Hematopoietic multipotent progenitor cell treated with erythropoietin and hydrocortisone succinate and interleukin-3 and kit ligand, for 17 days (in vitro differentiated cells): Measurements from ENCODE around the gene BANP.
"Not testable (repeated sequence)": the region's sequence is repeated elsewhere in the genome, so short reads cannot be mapped to it uniquely, and the experiment has no call there.

Experiments used
- DNase-seq: peaks from one replicate; pipeline ENCODE4 v3.0.0-alpha.2; 2015; ENCODE audit warnings: low spot score

Gene BANP

GRCh38 chr16:88033003-88033740 is 81.9 kb downstream of the BANP start:
- DNase-seq = not testable (repeated sequence)

- DNase-seq = no peak
Measured at GRCh38 chr16:88034770-88035169, 83.5 kb downstream of the BANP start.

GRCh38 chr16:88035292-88035691 is 84.1 kb downstream of the BANP start:
- DNase-seq = no peak

- not testable (repeated sequence) for DNase-seq
Measured at GRCh38 chr16:88035884-88036639, 84.8 kb downstream of the BANP start.

GRCh38 chr16:88036640-88036996 is 85.4 kb downstream of the BANP start:
- DNase-seq = not testable (repeated sequence)

- DNase-seq = not testable (repeated sequence)
Measured at GRCh38 chr16:88037359-88037758, 86.1 kb downstream of the BANP start.

- DNase-seq = not testable (repeated sequence)
Measured at GRCh38 chr16:88037876-88038525, 86.8 kb downstream of the BANP start.

- not testable (repeated sequence) for DNase-seq
Measured at GRCh38 chr16:88038526-88038908, 87.3 kb downstream of the BANP start.

GRCh38 chr16:88039591-88039990 is 88.4 kb downstream of the BANP start:
- DNase-seq = no peak

GRCh38 chr16:88040196-88040876 is 89.1 kb downstream of the BANP start:
- not testable (repeated sequence) for DNase-seq

- DNase-seq = not testable (repeated sequence)
Measured at GRCh38 chr16:88040877-88041244, 89.6 kb downstream of the BANP start.

- not testable (repeated sequence) for DNase-seq
Measured at GRCh38 chr16:88041506-88041905, 90.3 kb downstream of the BANP start.

- not testable (repeated sequence) for DNase-seq
Measured at GRCh38 chr16:88041986-88042562, 90.8 kb downstream of the BANP start.

GRCh38 chr16:88043208-88043910 is 92.1 kb downstream of the BANP start:
- DNase-seq = not testable (repeated sequence)

GRCh38 chr16:88044121-88044581 is 92.9 kb downstream of the BANP start:
- DNase-seq = not testable (repeated sequence)

GRCh38 chr16:88045361-88045760 is 94.1 kb downstream of the BANP start:
- DNase-seq = not testable (repeated sequence)

- DNase-seq = no peak
Measured at GRCh38 chr16:88045820-88046303, 94.6 kb downstream of the BANP start.

GRCh38 chr16:88047462-88047861 is 96.2 kb downstream of the BANP start:
- DNase-seq = no peak

- no peak for DNase-seq
Measured at GRCh38 chr16:88048985-88049384, 97.8 kb downstream of the BANP start.

- DNase-seq = no peak
Measured at GRCh38 chr16:88049561-88050545, 98.6 kb downstream of the BANP start.
